Gastroesophageal sphincter (tissue), 4 donors: ENCODE measurements around the gene SSU72. TPM values are rescaled to one million over a fixed set of nuclear protein-coding genes. Genes with fewer than 3 reads are reported as not detected.
A peak's percentile ranks its signal among the peaks of the same experiment; 100 is the strongest.

Experiments
- ATAC-seq: fragments of 150-250 bp; one replicate; pipeline ENCODE4 v1.9.1; 2016; ENCODE audit warnings: mild to moderate bottlenecking, moderate library complexity
- H3K27ac ChIP-seq, 4 donors: fragments of 200-600 bp; sonication (generic) in 3 of 4; 1 replicate in 3 of 4; 2 replicates in 1 of 4; pipeline ENCODE4 v1.5.1; 2016 to 2019
- H3K27me3 ChIP-seq: fragments of 200-600 bp; sonication (generic); one replicate; pipeline ENCODE4 v1.5.1; 2019
- H3K36me3 ChIP-seq, 2 donors: fragments of 200-600 bp; sonication (generic); one replicate each; pipeline ENCODE4 v1.5.1; 2019; ENCODE audit warnings: control low read depth in 1 of 2
- H3K4me1 ChIP-seq, 3 donors: fragments of 200-600 bp; sonication (generic); 1 replicate in 2 of 3; 2 replicates in 1 of 3; pipeline ENCODE4 v1.5.1; 2016 to 2019; ENCODE audit warnings: control low read depth in 2 of 3
- H3K4me3 ChIP-seq, 2 donors: fragments of 200-600 bp; sonication (generic); one replicate each; pipeline ENCODE4 v1.5.1; 2019; ENCODE audit warnings: mild to moderate bottlenecking in 1 of 2, moderate library complexity in 1 of 2
- H3K9me3 ChIP-seq, 3 donors: fragments of 200-600 bp; sonication (generic); one replicate each; pipeline ENCODE4 v1.5.1; 2017 to 2019; ENCODE audit warnings: control low read depth in 2 of 3
- EP300 ChIP-seq: sonication (generic); formaldehyde crosslinking; IDR thresholded peaks from one replicate; pipeline ENCODE4 v1.6.1; 2017; ENCODE audit warnings: antibody characterized with exemption, mild to moderate bottlenecking
- POLR2A ChIP-seq, 2 donors: fragments of 450-650 bp; IDR thresholded peaks; one replicate each; pipeline ENCODE4 v1.6.1; 2017; ENCODE audit warnings: antibody characterized with exemption in 2 of 2, mild to moderate bottlenecking in 2 of 2, moderate library complexity in 1 of 2
- POLR2AphosphoS5 ChIP-seq: sonication (generic); formaldehyde crosslinking; IDR thresholded peaks from one replicate; pipeline ENCODE4 v1.6.1; 2017; ENCODE audit warnings: antibody characterized with exemption
- WGBS, 2 donors: methylation state at CpG; one replicate each; pipeline ENCODE4 v1.1.5; 2018; ENCODE audit warnings: low coverage in 1 of 2; 5-methylcytosine and 5-hydroxymethylcytosine counted together
- total RNA-seq, 4 donors: library from RNA; depleted of rRNA; stranded (reverse); fragments of >200 nt; gene quantifications; one replicate each; pipeline ENCODE4 v1.1.0, GENCODE V29; 2016
- TF ChIP-seq, protein P1 (sequence below), 4 experiments: fragments of 200-600 bp in 2 of 4; fragments of 450-650 bp in 2 of 4; sonication (generic) in 1 of 4; IDR thresholded peaks; one replicate each; pipeline ENCODE4 v1.5.1; 2017 to 2019; ENCODE audit warnings: antibody characterized with exemption in 4 of 4, mild to moderate bottlenecking in 2 of 4, moderate library complexity in 2 of 4

SSU72 gene
- total RNA-seq, 4 donors from 2014 or later = 90.5 to 109 (median 98.9) TPM

DNA sequence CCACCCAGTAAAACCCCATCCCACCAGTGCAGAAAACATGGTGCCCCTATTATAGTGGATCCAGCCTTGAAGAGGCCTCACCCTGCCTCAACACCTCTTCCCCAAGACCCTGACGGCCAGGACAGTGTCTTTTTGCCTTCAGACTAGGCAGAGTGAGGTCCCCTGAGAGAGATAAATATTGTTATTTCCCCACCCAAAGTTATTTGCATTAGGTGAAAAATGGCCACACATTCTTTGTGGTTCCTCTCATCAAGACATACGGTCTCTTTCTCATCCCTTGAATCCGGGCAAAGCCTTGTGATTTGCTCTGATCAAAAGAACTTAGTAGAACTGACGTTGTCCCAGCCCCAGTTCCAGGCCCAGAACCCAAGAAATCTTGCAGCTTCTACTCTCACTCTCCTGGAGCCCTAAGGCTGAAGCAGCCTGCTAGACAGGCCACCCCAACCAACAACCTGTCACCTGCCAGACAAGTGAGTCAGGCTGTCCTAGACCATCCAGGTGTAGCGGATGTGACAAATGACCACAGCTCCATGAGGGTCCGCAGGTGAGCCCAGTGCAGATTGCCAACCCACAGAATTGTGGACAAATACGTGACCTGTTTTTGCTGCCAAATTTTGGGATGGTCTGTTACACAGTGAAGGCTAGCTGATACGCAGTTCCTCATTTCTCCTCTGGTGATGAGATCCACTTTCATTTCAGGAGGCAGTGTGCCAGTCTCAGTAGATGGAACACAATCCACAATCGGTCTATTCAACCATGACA is 8.1 kb upstream of the SSU72 start:
- Histone ChIP-seq H3K27me3 (peaks cover 58% of the 10 kb centered on the region), H3K36me3 (no peaks in the 10 kb centered on the region), H3K4me1 (no peaks in the 10 kb centered on the region), H3K4me3 (no peak overlapping the region), H3K9me3 (no peaks in the 10 kb centered on the region), H3K27ac (no peak overlapping the region)
- 67 to 69% methylated on average over 1 to 4 of the region's 9 CpGs for WGBS, 2 donors
- ATAC-seq = no peak
- TF ChIP-seq POLR2AphosphoS5 (no peak), POLR2A (IDR thresholded peaks at IDR 0.05) (no peak), EP300 (no peak)
- TF ChIP-seq, protein P1, sequence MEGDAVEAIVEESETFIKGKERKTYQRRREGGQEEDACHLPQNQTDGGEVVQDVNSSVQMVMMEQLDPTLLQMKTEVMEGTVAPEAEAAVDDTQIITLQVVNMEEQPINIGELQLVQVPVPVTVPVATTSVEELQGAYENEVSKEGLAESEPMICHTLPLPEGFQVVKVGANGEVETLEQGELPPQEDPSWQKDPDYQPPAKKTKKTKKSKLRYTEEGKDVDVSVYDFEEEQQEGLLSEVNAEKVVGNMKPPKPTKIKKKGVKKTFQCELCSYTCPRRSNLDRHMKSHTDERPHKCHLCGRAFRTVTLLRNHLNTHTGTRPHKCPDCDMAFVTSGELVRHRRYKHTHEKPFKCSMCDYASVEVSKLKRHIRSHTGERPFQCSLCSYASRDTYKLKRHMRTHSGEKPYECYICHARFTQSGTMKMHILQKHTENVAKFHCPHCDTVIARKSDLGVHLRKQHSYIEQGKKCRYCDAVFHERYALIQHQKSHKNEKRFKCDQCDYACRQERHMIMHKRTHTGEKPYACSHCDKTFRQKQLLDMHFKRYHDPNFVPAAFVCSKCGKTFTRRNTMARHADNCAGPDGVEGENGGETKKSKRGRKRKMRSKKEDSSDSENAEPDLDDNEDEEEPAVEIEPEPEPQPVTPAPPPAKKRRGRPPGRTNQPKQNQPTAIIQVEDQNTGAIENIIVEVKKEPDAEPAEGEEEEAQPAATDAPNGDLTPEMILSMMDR (IDR thresholded peaks at IDR 0.05) = no peak

- Histone ChIP-seq H3K4me1 (peaks cover 0 to 15% (median 8%) of the 10 kb centered on the region in 3 donors), H3K4me3 (no peak overlapping the region), H3K36me3 (no peaks in the 10 kb centered on the region), H3K27ac (no peak overlapping the region), H3K9me3 (no peaks in the 10 kb centered on the region), H3K27me3 (peaks cover 18% of the 10 kb centered on the region)
- TF ChIP-seq EP300 (no peak), POLR2AphosphoS5 (no peak), POLR2A (IDR thresholded peaks at IDR 0.05) (no peak)
- TF ChIP-seq, protein P1 (IDR thresholded peaks at IDR 0.05) = no peak
- ATAC-seq = no peak
- WGBS, 2 donors = 64 to 92% methylated on average over 2 to 3 of the region's 13 CpGs
Observed at GRCh38 chr1:1578371-1578940, 3.8 kb upstream of the SSU72 start.

DNA sequence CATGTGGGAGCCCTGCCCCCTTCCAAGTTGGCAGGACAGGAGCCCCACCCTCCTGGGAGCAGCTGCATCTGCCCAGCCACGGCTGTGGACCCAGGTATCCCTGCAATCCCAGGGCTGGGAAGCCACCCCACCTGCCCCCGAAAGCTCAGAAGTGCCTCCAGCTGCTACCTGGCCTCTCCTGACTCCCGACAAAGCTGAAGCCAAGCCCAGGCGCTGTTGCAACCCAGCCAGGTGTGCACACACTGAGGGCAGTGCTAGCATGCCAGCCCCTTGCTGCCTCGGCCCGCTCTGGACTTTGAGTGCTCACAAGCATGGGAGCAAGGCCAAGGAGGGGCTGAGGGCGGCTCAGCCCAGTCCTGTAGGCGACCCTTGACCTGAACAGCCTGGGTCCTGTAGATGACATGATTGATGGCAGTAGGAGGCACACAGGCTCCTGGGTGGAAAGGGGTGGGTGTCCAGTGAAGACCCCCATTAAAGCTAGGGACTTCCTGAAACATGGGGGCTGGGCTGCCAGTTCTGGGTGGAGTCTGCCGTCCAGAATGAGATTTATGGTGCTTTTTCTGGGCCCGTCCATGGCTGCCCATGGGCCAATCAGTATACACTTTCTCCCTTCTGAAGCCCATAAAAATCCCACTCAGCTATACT is 2.8 kb upstream of the SSU72 start:
- peaks cover 0 to 25% (median 10%) of the 10 kb centered on the region in 3 donors for H3K4me1 ChIP-seq
- TF ChIP-seq, protein P1 (IDR thresholded peaks at IDR 0.05) = no peak
- no peak for TF ChIP-seq POLR2AphosphoS5
- no peak for TF ChIP-seq EP300
- no peak for TF ChIP-seq POLR2A (IDR thresholded peaks at IDR 0.05)
- ATAC-seq = no peak
- peaks cover 0 to 2% of the 10 kb centered on the region in 2 donors for H3K36me3 ChIP-seq
- WGBS, 2 donors = 30% methylated on average over 6 of the region's 10 CpGs; no CpG with 5 or more reads in 1 of the 2 donors
- H3K27ac ChIP-seq = no peak overlapping the region
- H3K27me3 ChIP-seq = peaks cover 14% of the 10 kb centered on the region
- H3K9me3 ChIP-seq = no peaks in the 10 kb centered on the region
- H3K4me3 ChIP-seq = no peak overlapping the region

DNA sequence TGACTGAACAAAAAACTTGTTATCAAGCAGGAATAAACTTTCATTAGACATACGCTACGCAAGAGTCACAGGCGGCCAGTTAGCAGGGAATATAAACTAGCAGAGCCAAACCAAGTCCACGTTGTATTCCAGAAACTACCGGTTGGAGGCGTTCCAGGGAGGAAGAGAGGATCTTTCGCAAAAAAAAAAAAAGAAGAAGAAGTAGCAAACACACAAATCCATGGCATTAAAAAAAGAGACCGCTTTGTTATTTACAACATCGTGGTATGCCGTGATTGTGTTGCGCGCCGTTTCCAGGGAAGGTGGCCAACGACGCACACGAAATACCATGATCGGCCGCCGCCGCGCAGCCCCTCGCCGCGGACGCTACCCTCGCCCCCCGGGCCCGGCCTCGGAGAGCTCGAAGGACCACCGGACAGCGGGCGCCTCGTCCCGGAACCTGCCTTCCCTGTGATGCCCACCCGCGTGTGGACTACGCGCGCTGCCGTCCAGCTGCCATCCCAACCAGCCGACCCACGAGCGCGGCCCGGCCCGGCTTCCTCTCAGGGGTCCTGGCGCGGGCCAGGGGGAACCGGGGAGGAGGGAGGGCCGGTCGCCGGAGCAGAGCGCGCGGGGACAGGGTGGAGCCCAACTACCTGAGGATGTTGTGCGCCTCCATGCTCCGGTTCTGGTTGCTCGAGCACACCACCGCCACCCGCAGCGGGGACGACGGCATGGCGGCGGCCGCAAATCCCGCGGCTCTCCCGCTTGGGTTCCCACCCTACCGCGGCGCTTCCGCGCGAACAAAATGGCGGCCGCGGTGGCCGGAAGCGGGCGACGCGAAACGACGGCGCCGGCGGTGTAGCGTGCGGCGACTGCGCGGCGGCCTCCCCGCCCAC is 581 bp downstream of the SSU72 start:
- TF ChIP-seq, protein P1 (IDR thresholded peaks at IDR 0.05) = peak in 1 of 4 experiments; percentile 2
- TF ChIP-seq POLR2AphosphoS5 (peak; percentile 12), EP300 (no peak)
- Histone ChIP-seq H3K9me3 (no peaks in the 10 kb centered on the region), H3K27me3 (no peaks in the 10 kb centered on the region), H3K27ac (peak overlapping the region; percentile 98 to 100 (median 99)), H3K36me3 (peaks cover 0 to 31% of the 10 kb centered on the region in 2 donors), H3K4me1 (peaks cover 0 to 59% (median 15%) of the 10 kb centered on the region in 3 donors), H3K4me3 (peak overlapping the region; percentile 79 to 99)
- peak; percentile 89 for ATAC-seq
- 0% methylated on average over 15 to 32 of the region's 96 CpGs for WGBS, 2 donors
